SK-N-MC (cell line): Measurements from ENCODE around the gene FNDC3A.

Experiments
- EZH2 ChIP-seq: fragments of 200-600 bp; sonication (generic); IDR thresholded peaks from one replicate; pipeline ENCODE4 v1.6.1; 2017; ENCODE audit warnings: antibody characterized with exemption
- POLR2AphosphoS5 ChIP-seq: IDR thresholded peaks from 2 replicates; pipeline ENCODE4 v1.6.1; 2012; ENCODE audit warnings: mild to moderate bottlenecking, low read depth, low read length, borderline replicate concordance

DNA sequence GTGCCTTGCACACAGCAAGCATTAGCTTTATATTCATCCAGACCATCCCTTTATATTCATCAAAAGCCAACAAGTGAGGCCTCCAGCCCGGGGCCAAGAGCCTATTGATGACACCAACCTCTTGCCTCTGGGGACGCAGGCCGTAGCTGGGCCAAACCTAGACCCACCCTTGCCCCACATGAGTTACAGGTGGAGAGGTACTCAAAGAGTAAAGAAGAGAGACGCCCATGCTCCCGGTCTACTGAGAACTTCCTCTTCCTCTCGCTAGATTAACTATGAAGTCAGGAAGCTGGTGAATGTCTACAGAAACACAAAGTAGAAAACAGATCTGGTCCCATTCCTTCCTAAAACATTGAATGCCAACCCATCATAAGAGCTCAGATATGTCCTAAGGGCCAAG, 240.6 kb downstream of the FNDC3A start:
- TF ChIP-seq POLR2AphosphoS5 (no peak), EZH2 (no peak)
